ENCODE results near the gene TMEM171.

- peak; percentile 62 for TF ChIP-seq CTCF (IDR thresholded peaks at IDR 0.05; ENCODE audit: low read length)
- TF ChIP-seq EZH2 (optimal IDR thresholded peaks at IDR 0.05; ENCODE audit: low read depth, low read length), result no peak
Observed at GRCh38 chr5:73170522-73170921, 50.1 kb downstream of the TMEM171 start.

All from MM.1S (cell line).